RWPE2 (cell line): ENCODE results near the gene FMNL2.

Experiments
- ATAC-seq: fragments of 200-7000 bp; cut with Tn5 transposase; 3 replicates; pipeline ENCODE4 v1.9.1; 2021; ENCODE audit warnings: low read depth
- DNase-seq: peaks from one replicate; pipeline ENCODE4 v3.0.0-alpha.2; 2020; ENCODE audit warnings: low spot score
- H3K27ac ChIP-seq: fragments of 450-650 bp; 2 replicates; pipeline ENCODE4 v1.5.1; 2017; ENCODE audit warnings: mild to moderate bottlenecking; ENCODE audit not compliant: poor library complexity, severe bottlenecking
- H3K27me3 ChIP-seq: fragments of 250-450 bp; sonication (Bioruptor Pico); 2 replicates; pipeline ENCODE4 v1.5.1; 2021; ENCODE audit warnings: mild to moderate bottlenecking, moderate library complexity; ENCODE audit not compliant: insufficient read depth, poor library complexity, severe bottlenecking
- H3K36me3 ChIP-seq: fragments of 250-450 bp; sonication (Bioruptor Pico); 2 replicates; pipeline ENCODE4 v1.5.1; 2020; ENCODE audit warnings: low read depth, mild to moderate bottlenecking, moderate library complexity
- H3K4me1 ChIP-seq: fragments of 250-450 bp; sonication (Bioruptor Pico); 2 replicates; pipeline ENCODE4 v1.5.1; 2021; ENCODE audit warnings: mild to moderate bottlenecking, moderate library complexity; ENCODE audit not compliant: insufficient read depth, poor library complexity, severe bottlenecking
- H3K4me3 ChIP-seq: fragments of 250-450 bp; sonication (Bioruptor Pico); 2 replicates; pipeline ENCODE4 v1.5.1; 2021; ENCODE audit warnings: mild to moderate bottlenecking, moderate library complexity; ENCODE audit not compliant: severe bottlenecking
- H3K9me3 ChIP-seq: fragments of 250-450 bp; sonication (Bioruptor Pico); 2 replicates; pipeline ENCODE4 v1.5.1; 2021; ENCODE audit warnings: mild to moderate bottlenecking, moderate library complexity; ENCODE audit not compliant: severe bottlenecking
- CTCF ChIP-seq: fragments of 450-650 bp; IDR thresholded peaks from one replicate; pipeline ENCODE4 v1.5.1; 2017; ENCODE audit warnings: mild to moderate bottlenecking, moderate library complexity; ENCODE audit not compliant: poor library complexity, severe bottlenecking

FMNL2 gene

DNA sequence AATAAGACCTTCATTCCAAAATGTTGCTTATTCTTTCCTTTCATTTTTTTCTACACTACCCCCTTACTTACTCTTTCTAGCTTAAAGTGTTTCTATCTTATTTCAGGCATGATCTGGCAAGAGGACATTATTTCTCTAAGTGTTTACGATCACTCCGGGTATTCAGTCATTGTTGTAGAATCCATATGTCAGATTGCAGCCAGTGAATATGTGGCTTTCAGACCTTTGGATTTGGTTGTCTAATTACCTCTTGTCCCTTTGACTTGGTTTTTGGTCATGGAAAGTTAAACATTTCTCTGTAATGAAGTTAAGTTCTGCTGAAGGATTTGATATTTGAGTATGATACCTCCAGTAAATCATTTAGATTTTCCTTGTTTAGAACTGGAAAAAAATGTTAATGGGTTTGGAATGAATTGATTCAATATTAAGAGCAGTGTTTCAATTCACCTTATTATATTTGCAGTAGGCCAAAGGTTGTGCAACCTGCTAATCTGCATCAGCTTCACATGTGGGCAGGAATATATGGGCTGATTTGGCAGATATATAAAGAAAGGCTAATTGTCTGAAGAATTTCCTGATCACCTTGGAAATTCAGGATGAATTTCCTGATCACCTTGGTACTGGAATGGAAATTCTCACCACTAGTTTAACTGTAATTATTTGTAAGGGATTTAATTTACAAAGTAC is 227.4 kb downstream of the FMNL2 start:
- H3K27me3 ChIP-seq = no peaks in the 10 kb centered on the region
- DNase-seq (no peak), ATAC-seq (no peak)
- no peaks in the 10 kb centered on the region for H3K9me3 ChIP-seq
- peaks cover 38% of the 10 kb centered on the region for H3K36me3 ChIP-seq
- H3K4me3 ChIP-seq = no peak overlapping the region
- no peak overlapping the region for H3K27ac ChIP-seq
- TF ChIP-seq CTCF = no peak
- peaks cover 9% of the 10 kb centered on the region for H3K4me1 ChIP-seq

DNA sequence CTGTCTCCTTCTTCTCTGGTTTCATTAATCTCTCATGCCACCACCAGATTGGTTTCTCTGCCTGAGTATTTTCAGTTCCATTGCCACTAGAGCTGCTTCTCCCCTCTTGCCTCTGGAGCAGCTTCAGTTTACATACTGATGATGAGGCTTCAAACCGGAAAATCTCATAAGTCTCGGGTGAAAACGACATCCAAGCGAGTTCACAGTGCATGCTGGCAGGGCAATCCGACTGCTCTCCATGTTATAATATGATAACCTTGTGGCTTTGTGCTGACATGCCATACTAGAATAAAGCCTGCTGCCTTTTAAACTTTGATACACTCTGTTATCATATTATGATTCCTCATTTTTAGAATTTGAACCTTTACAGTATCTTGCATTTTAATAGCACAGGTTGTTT is 228.8 kb downstream of the FMNL2 start:
- Histone ChIP-seq H3K36me3 (peaks cover 34% of the 10 kb centered on the region), H3K4me1 (peaks cover 9% of the 10 kb centered on the region), H3K27me3 (no peaks in the 10 kb centered on the region), H3K4me3 (no peak overlapping the region), H3K27ac (no peak overlapping the region), H3K9me3 (no peaks in the 10 kb centered on the region)
- ATAC-seq = no peak
- no peak for TF ChIP-seq CTCF
- DNase-seq = no peak

DNA sequence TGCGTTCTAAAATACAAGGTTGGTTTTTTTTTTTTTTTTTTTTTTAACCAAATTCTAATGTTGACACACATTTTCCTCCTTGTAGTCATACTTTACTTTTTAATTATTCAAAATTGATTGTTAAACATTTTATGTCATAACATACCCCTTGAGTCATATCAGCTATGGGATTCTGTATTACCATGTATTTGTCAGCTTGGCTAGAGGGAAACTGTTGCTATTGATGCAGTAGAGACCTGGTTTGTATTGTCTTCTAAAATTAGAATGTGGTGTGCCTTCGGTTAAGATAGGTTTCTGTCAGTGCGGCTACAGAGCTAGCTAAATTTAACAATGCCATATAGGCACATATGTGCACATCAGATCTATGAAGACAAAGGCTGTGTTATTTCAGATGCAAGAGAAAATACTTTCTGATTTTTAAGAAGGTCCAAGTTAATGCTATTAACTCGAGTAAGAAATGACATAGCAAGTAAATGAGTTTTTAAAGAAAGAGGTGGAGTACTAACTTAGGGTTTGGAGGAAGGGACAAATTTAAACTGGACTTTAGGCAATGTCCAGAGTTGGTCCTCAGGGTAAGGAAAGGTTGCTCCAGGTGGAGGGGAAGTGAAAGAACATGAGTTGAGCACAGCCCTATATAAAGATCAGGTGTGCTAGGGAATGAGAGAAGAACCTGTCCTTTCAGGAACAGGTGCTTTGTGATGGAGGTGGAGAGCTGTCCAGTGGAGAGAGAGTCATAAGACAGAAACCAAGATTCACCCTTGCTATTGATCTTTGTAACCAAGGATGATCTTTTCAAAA is 230.0 kb downstream of the FMNL2 start:
- ATAC-seq (no peak), DNase-seq (no peak)
- Histone ChIP-seq H3K27ac (no peak overlapping the region), H3K4me3 (no peak overlapping the region), H3K36me3 (peaks cover 30% of the 10 kb centered on the region), H3K27me3 (no peaks in the 10 kb centered on the region), H3K4me1 (peaks cover 5% of the 10 kb centered on the region), H3K9me3 (no peaks in the 10 kb centered on the region)
- TF ChIP-seq CTCF = no peak

DNA sequence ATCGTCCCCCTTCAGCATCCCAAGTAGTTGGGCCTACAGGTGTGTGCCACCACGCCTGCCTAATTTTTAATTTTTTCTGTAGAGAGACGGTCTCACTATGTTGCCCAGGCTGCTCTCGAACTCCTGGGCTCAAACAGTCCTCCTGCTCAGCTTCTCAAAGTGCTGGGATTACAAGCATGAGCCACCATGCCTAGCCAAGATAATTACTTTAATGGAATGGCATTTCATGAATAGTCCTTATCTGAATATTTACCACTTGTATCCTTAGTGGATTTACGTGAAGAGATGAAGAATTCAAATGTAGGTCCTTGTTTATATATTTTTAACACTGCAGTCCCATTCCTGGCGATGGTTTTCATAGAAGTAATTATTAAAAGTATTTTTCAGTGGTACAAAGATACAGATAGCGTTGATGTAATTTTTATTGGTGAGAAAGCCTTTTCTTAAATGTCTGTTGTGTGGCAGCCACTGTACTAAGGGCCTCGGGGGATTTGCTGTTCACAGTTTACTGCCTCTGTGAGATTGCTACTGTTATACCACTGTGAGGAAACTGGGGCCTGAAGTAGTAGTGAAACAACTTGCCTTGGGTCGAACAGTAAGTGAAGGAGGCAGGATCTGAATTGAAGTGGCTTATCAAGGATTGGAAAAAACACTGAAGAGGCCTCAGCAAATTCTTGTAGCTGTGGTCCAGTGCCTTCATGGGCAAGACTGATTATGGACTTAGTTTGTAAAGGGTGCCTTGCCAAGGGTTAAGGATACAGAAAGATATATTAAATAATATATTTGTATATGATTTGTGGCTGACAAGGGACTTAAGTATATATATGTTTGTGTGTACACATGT is 231.1 kb downstream of the FMNL2 start:
- H3K4me3 ChIP-seq = no peak overlapping the region
- H3K27me3 ChIP-seq = no peaks in the 10 kb centered on the region
- H3K36me3 ChIP-seq = peaks cover 20% of the 10 kb centered on the region
- no peaks in the 10 kb centered on the region for H3K9me3 ChIP-seq
- no peak overlapping the region for H3K27ac ChIP-seq
- ATAC-seq = no peak
- no peak for TF ChIP-seq CTCF
- H3K4me1 ChIP-seq = peaks cover 9% of the 10 kb centered on the region
- no peak for DNase-seq
